Measurements from ENCODE around the gene GLRX3.
A peak's percentile ranks its signal among the peaks of the same experiment; 100 is the strongest.

The GLRX3 gene

DNA sequence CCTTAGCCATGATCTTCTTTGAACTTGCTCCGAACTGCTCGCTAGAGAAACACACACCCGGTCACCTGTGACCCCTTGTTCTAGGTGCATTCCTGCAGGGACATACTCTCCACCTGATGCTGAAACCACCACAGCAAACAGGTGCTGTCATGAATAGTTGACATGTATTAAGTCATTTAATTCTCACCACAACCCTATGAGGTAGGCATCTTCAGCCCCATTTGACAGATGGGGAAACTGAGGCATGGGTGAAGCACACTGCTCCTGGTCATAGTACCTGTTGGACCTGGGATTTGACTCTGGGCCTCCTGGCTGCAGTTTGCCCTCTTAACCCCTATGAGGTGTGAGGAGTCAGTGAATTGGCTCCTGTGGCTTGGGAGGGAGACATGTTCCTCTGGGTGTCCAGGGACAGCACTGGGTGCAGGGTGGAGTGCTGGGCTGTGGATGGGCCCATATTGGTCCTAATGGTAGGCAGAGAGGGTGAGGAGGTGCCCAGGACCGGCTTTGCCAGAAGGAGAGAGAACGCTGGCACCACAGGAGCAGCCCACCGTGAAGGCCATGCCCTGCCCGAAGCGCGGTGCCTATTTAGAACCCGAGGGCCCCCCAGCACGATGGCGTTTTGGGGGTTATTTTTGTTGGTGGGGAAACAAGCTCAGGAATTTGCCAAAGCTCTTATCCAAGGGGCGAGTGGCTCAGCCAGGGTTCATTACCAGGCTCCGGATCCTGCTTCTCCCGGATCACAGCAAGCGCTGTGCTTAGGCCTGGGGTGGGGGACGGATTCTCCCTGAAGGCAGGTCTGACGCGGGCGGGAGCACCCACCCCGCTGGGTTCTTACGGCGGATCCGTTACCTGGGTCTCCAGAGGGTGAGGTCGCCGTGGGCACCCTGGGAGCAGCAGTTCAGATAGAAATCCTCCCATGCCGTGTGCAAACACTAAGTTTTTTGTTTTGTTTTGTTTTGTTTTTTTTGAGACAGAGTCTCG, 52.3 kb downstream of the GLRX3 start:
- H3K4me3 ChIP-seq (ENCODE audit: low read depth, low read length), result no peak overlapping the region
- TF ChIP-seq, protein P1, sequence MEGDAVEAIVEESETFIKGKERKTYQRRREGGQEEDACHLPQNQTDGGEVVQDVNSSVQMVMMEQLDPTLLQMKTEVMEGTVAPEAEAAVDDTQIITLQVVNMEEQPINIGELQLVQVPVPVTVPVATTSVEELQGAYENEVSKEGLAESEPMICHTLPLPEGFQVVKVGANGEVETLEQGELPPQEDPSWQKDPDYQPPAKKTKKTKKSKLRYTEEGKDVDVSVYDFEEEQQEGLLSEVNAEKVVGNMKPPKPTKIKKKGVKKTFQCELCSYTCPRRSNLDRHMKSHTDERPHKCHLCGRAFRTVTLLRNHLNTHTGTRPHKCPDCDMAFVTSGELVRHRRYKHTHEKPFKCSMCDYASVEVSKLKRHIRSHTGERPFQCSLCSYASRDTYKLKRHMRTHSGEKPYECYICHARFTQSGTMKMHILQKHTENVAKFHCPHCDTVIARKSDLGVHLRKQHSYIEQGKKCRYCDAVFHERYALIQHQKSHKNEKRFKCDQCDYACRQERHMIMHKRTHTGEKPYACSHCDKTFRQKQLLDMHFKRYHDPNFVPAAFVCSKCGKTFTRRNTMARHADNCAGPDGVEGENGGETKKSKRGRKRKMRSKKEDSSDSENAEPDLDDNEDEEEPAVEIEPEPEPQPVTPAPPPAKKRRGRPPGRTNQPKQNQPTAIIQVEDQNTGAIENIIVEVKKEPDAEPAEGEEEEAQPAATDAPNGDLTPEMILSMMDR (IDR thresholded peaks at IDR 0.05; ENCODE audit: insufficient read depth, low read depth, low read length, missing control alignments), result no peak
- no peak for DNase-seq (ENCODE audit: low read depth)

GRCh38 chr10:130189608-130190054, 53.4 kb downstream of the GLRX3 start:
- DNase-seq (ENCODE audit: low read depth), result no peak
- TF ChIP-seq, protein P1 (IDR thresholded peaks at IDR 0.05; ENCODE audit: insufficient read depth, low read depth, low read length, missing control alignments), result no peak
- H3K4me3 ChIP-seq (ENCODE audit: low read depth, low read length), result no peak overlapping the region

- TF ChIP-seq, protein P1 (IDR thresholded peaks at IDR 0.05; ENCODE audit: insufficient read depth, low read depth, low read length, missing control alignments), result peak; percentile 99
- H3K4me3 ChIP-seq (ENCODE audit: low read depth, low read length), result peak overlapping the region; percentile 25; the same call in 1 of the 2 replicates
- DNase-seq (ENCODE audit: low read depth), result peak; percentile 87
Measured at GRCh38 chr10:130190055-130190736, 54.0 kb downstream of the GLRX3 start.

DNA sequence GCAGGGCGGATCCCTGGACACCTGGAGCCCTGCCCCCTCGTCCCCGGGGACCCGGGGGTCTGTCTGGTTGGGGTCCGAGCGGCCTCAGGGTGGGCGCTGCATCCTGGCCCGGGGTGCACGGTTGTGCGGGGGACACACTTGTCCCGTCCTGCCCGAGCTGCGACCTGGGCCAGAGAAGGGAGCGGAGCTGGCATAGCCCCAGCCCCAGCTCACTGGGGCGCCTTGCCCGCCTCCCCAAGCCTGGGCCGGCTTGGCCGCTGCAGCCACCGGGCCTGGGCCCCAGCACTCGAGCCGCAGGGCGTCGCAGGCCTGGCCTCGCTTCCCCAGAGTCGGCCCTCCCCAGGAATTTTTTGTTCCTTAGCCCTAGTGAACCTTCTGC, 54.5 kb downstream of the GLRX3 start:
- TF ChIP-seq, protein P1 (IDR thresholded peaks at IDR 0.05; ENCODE audit: insufficient read depth, low read depth, low read length, missing control alignments), result no peak
- no peak for DNase-seq (ENCODE audit: low read depth)
- H3K4me3 ChIP-seq (ENCODE audit: low read depth, low read length), result peak overlapping the region; percentile 25; the same call in 1 of the 2 replicates

GRCh38 chr10:130191380-130191779, 55.2 kb downstream of the GLRX3 start:
- H3K4me3 ChIP-seq (ENCODE audit: low read depth, low read length), result no peak overlapping the region
- TF ChIP-seq, protein P1 (IDR thresholded peaks at IDR 0.05; ENCODE audit: insufficient read depth, low read depth, low read length, missing control alignments), result no peak
- no peak for DNase-seq (ENCODE audit: low read depth)

DNA sequence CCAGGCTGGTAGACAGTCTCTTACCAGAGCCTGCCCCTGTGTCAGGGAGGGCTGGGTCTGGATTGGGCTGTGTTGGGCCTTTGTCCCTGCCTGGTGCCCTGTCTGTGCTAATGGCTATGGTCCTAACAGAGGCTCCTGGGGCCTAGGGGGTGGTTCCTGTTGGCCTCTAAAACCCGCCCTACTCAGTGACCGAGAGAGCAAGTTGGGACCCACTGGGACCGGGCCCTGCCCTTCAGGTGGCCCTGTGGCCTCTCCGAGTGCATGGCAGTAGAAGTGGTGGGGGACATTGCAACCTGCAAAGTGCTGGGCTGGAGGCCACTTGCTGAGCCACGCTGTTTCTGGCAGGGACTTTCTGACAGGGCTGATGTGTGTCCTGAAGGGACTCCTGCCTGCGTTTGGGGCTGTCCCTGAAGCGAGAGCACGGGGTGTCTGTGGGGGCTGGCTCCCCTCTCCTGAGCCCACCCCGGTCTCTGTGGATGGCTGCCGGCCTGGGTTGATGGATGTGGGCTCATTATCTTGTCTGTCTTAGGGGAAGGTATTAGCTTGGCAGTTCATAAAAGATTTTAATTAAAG, 56.2 kb downstream of the GLRX3 start:
- H3K4me3 ChIP-seq (ENCODE audit: low read depth, low read length), result no peak overlapping the region
- DNase-seq (ENCODE audit: low read depth), result no peak
- TF ChIP-seq, protein P1 (IDR thresholded peaks at IDR 0.05; ENCODE audit: insufficient read depth, low read depth, low read length, missing control alignments), result no peak
